ENCODE data around the gene SPPL3.

SPPL3 gene

DNA sequence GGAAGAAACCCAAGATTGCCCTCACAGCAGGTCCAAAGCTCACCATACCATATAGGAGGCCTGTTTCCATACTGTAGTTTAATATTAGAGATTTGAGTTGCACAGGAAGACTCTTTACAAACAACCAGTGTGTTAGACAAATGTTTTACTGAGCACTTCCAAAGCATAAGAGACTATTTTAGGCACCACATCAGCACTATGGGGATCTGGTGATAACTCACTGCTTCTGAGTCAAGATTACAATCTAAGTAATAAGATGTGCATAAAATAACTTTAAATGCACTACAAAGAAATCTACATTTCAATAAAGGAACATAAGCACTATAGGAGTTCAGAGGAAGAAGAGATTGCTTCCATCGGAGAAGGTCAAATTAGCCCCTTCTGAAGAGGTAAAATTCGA, 71.4 kb downstream of the SPPL3 start:
- TF ChIP-seq EP300 (IDR thresholded peaks at IDR 0.05; ENCODE audit: borderline replicate concordance) (no peak), RAD21 (IDR thresholded peaks at IDR 0.05; ENCODE audit: low read depth) (no peak), FOXM1 (IDR thresholded peaks at IDR 0.05; ENCODE audit: borderline replicate concordance, low read depth) (no peak)

- TF ChIP-seq EGR1 (IDR thresholded peaks at IDR 0.05) (no peak), MAX (IDR thresholded peaks at IDR 0.05) (no peak), EP300 (IDR thresholded peaks at IDR 0.05; ENCODE audit: borderline replicate concordance) (no peak), REST (IDR thresholded peaks at IDR 0.05; ENCODE audit: low read depth) (no peak), TEAD4 (IDR thresholded peaks at IDR 0.05) (no peak), ZBTB7A (IDR thresholded peaks at IDR 0.05; ENCODE audit: low read depth) (no peak), CEBPB (IDR thresholded peaks at IDR 0.05) (no peak), NFIC (IDR thresholded peaks at IDR 0.05) (no peak), RAD21 (IDR thresholded peaks at IDR 0.05; ENCODE audit: low read depth) (no peak), TCF12 (IDR thresholded peaks at IDR 0.05; ENCODE audit: low read depth) (no peak), YY1 (IDR thresholded peaks at IDR 0.05; ENCODE audit: low read depth) (no peak), TAF1 (IDR thresholded peaks at IDR 0.05; ENCODE audit: low read depth) (no peak), FOXM1 (IDR thresholded peaks at IDR 0.05; ENCODE audit: borderline replicate concordance, low read depth) (no peak), CREB1 (IDR thresholded peaks at IDR 0.05; ENCODE audit: low read depth) (no peak)
- TF ChIP-seq, protein P1, sequence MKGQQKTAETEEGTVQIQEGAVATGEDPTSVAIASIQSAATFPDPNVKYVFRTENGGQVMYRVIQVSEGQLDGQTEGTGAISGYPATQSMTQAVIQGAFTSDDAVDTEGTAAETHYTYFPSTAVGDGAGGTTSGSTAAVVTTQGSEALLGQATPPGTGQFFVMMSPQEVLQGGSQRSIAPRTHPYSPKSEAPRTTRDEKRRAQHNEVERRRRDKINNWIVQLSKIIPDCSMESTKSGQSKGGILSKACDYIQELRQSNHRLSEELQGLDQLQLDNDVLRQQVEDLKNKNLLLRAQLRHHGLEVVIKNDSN (IDR thresholded peaks at IDR 0.05), result no peak
These were observed 72.4 kb downstream of the SPPL3 start for GRCh38 chr12:120831648-120832267.

GRCh38 chr12:120830966-120831365, 73.2 kb downstream of the SPPL3 start:
- TF ChIP-seq ZBTB7A (IDR thresholded peaks at IDR 0.05; ENCODE audit: low read depth), result no peak
- no peak for TF ChIP-seq TEAD4 (IDR thresholded peaks at IDR 0.05)
- no peak for TF ChIP-seq FOXM1 (IDR thresholded peaks at IDR 0.05; ENCODE audit: borderline replicate concordance, low read depth)
- no peak for TF ChIP-seq REST (IDR thresholded peaks at IDR 0.05; ENCODE audit: low read depth)
- no peak for TF ChIP-seq TAF1 (IDR thresholded peaks at IDR 0.05; ENCODE audit: low read depth)
- no peak for TF ChIP-seq NFIC (IDR thresholded peaks at IDR 0.05)
- no peak for TF ChIP-seq TCF12 (IDR thresholded peaks at IDR 0.05; ENCODE audit: low read depth)

DNA sequence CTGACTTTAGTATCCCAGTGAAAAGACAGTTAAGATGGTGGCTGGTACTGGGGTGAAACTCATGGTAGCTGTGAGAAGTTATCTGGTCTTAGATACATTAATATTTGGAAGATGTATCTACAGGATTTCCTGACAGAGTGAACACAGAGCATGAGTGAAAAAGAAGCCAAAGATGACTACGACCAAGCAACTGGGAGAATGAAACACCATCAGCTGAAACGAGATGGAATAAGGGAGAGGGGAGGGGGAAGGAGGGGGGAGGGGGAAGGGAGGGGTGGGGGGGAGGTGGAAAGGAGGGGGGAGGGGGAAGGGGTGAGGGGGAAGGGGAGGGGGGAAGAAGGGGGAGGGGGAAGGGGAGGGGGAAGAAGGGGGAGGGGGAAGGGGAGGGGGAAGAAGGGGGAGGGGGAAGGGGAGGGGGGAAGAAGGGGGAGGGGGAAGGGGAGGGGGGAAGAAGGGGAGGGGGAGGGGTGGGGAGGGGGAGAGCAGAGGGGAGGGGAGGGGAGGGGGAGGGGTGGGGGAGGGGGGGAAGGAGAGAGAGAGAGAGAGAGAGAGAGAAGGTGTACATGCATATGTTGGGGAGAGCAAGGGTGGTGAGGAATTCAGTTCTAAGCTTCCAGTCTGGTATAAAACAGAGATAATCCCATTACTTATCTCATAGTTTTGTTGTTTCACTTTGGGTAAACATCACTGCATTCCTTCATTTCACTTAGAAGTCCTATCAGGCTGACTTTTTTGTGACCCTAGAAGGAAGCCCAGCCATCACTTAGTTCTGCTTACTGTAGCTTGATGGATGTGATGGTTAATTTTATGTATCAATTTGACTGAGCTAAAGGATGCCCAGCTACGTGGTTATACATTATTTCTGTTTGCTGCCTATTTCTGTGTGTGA, 73.9 kb downstream of the SPPL3 start:
- no peak for TF ChIP-seq CEBPB (IDR thresholded peaks at IDR 0.05)
- no peak for TF ChIP-seq NFIC (IDR thresholded peaks at IDR 0.05)
- TF ChIP-seq TCF12 (IDR thresholded peaks at IDR 0.05; ENCODE audit: low read depth), result no peak
- TF ChIP-seq EP300 (IDR thresholded peaks at IDR 0.05; ENCODE audit: borderline replicate concordance), result no peak
- TF ChIP-seq TAF1 (IDR thresholded peaks at IDR 0.05; ENCODE audit: low read depth), result no peak
- TF ChIP-seq REST (IDR thresholded peaks at IDR 0.05; ENCODE audit: low read depth), result no peak
- TF ChIP-seq, protein P1 (IDR thresholded peaks at IDR 0.05), result no peak
- TF ChIP-seq CREB1 (IDR thresholded peaks at IDR 0.05; ENCODE audit: low read depth), result no peak
- TF ChIP-seq MAX (IDR thresholded peaks at IDR 0.05), result no peak
- TF ChIP-seq EGR1 (IDR thresholded peaks at IDR 0.05), result no peak
- TF ChIP-seq FOXM1 (IDR thresholded peaks at IDR 0.05; ENCODE audit: borderline replicate concordance, low read depth), result no peak
- TF ChIP-seq TEAD4 (IDR thresholded peaks at IDR 0.05), result no peak
- TF ChIP-seq YY1 (IDR thresholded peaks at IDR 0.05; ENCODE audit: low read depth), result no peak
- TF ChIP-seq RAD21 (IDR thresholded peaks at IDR 0.05; ENCODE audit: low read depth), result no peak
- TF ChIP-seq ZBTB7A (IDR thresholded peaks at IDR 0.05; ENCODE audit: low read depth), result no peak
